Measurements from ENCODE around the gene GTF3C1. TPM values are rescaled to one million over a fixed set of nuclear protein-coding genes. Genes with fewer than 3 reads are reported as not detected.
A peak's percentile ranks its signal among the peaks of the same experiment; 100 is the strongest.

GTF3C1 gene
- total and polyA plus RNA-seq, 10 donors = 28.8 to 68.6 (median 57.1) TPM

DNA sequence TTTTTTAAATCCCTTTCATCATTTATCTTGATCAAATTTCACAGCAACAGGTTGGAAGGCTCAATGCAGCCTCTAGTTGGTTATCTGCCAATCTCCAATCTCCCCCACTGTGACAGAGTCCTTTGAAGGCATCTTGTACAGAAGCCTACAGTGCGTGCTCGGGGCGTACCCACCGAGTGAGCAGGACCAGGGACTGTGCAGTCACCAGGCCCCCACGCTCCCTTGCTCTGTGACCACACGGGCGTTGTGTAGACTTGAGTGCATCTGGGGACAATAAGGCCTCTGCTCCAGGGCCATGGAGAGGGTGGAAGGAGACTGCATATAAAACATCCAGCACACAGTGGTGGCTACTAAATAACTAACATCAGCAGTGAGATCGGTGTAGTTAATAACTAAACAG lies 63.4 kb downstream of the GTF3C1 start:
- no peak for TF ChIP-seq POLR2A (IDR thresholded peaks at IDR 0.05)
- TF ChIP-seq, protein P1, sequence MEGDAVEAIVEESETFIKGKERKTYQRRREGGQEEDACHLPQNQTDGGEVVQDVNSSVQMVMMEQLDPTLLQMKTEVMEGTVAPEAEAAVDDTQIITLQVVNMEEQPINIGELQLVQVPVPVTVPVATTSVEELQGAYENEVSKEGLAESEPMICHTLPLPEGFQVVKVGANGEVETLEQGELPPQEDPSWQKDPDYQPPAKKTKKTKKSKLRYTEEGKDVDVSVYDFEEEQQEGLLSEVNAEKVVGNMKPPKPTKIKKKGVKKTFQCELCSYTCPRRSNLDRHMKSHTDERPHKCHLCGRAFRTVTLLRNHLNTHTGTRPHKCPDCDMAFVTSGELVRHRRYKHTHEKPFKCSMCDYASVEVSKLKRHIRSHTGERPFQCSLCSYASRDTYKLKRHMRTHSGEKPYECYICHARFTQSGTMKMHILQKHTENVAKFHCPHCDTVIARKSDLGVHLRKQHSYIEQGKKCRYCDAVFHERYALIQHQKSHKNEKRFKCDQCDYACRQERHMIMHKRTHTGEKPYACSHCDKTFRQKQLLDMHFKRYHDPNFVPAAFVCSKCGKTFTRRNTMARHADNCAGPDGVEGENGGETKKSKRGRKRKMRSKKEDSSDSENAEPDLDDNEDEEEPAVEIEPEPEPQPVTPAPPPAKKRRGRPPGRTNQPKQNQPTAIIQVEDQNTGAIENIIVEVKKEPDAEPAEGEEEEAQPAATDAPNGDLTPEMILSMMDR (IDR thresholded peaks at IDR 0.05 in 8 of 11, conservative IDR thresholded peaks at IDR 0.05 in 3 of 11) = no peak
- TF ChIP-seq POLR2AphosphoS5 (IDR thresholded peaks at IDR 0.05) = no peak
- intact Hi-C loops (cut with DNase I; ENCODE audit: low total_unique reads) = no loop called here
- no peaks in the 10 kb centered on the region for H3K27me3 ChIP-seq (replicated peaks in 1 of 7)
- no peaks in the 10 kb centered on the region for H3K9me3 ChIP-seq
- H3K4me3 ChIP-seq = no peak overlapping the region
- H3K36me3 ChIP-seq = peaks cover 3 to 100% (median 99%) of the 10 kb centered on the region in 6 donors
- H3K4me1 ChIP-seq = peaks cover 0 to 13% (median 5%) of the 10 kb centered on the region in 6 donors
- peak; percentile 41 for DNase-seq
- WGBS, 5 donors = 87 to 97% (median 92%) methylated on average over 8 of the region's 8 CpGs
- H3K27ac ChIP-seq = no peak overlapping the region

DNA sequence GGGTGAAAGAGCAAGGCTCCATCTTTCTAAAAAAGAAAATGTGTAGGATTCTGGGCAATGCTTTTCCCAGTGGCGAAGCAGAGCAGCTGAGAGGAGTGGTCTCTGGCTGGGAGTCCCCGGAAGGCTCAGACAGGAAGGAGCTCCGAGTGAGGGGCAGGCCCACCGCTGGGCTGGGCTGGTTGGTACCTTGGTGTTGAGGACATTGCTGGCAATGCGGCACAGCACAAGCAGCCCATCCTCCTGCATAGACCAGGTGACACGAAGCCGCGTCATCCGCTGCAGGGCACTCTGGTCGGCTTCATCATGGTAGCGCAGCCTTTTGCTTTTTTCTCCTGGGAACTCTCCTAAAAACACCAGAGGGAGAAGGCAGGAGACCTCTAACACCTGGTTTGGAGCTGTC lies 63.9 kb downstream of the GTF3C1 start:
- Histone ChIP-seq H3K36me3 (peaks cover 3 to 100% (median 100%) of the 10 kb centered on the region in 6 donors), H3K9me3 (no peaks in the 10 kb centered on the region), H3K27ac (no peak overlapping the region), H3K4me1 (peaks cover 0 to 13% (median 5%) of the 10 kb centered on the region in 6 donors), H3K27me3 (replicated peaks in 1 of 7) (no peaks in the 10 kb centered on the region), H3K4me3 (no peak overlapping the region)
- TF ChIP-seq, protein P1 (IDR thresholded peaks at IDR 0.05 in 8 of 11, conservative IDR thresholded peaks at IDR 0.05 in 3 of 11) = no peak
- TF ChIP-seq POLR2AphosphoS5 (IDR thresholded peaks at IDR 0.05) = peak in 1 of 3 donors; percentile 10
- no peak for TF ChIP-seq POLR2A (IDR thresholded peaks at IDR 0.05)
- 94 to 98% (median 96%) methylated on average over 10 to 11 of the region's 11 CpGs for WGBS, 5 donors
- DNase-seq = peak; percentile 45
- intact Hi-C loops (cut with DNase I; ENCODE audit: low total_unique reads) = no loop called here

DNA sequence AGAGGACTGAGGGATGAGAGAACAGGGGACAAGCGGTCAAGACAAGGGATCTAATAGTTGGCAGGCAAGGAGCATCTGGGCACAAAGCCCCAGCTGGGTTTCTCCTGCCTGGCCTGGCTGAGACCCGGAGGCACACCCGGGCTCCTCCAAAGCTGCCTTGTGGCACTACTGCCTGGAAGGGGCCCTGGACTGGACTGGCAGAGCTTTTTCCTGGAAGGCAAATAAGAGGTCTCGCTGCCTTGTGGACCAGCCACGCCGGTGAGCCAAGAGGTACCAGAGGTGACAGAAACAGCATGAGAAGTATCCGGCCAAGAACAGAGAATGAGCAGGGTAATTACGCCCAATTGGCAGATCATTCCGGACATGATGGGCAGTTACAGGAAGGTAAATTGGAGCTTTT lies 64.6 kb downstream of the GTF3C1 start:
- Histone ChIP-seq H3K27ac (no peak overlapping the region), H3K36me3 (peaks cover 3 to 100% (median 99%) of the 10 kb centered on the region in 6 donors), H3K9me3 (no peaks in the 10 kb centered on the region), H3K4me3 (no peak overlapping the region), H3K4me1 (peaks cover 0 to 13% (median 5%) of the 10 kb centered on the region in 6 donors), H3K27me3 (replicated peaks in 1 of 7) (no peaks in the 10 kb centered on the region)
- peak; percentile 56 for DNase-seq
- TF ChIP-seq POLR2A (IDR thresholded peaks at IDR 0.05) = no peak
- 94 to 99% (median 97%) methylated on average over 9 of the region's 9 CpGs for WGBS, 5 donors
- intact Hi-C loops (cut with DNase I; ENCODE audit: low total_unique reads) = no loop called here

DNA sequence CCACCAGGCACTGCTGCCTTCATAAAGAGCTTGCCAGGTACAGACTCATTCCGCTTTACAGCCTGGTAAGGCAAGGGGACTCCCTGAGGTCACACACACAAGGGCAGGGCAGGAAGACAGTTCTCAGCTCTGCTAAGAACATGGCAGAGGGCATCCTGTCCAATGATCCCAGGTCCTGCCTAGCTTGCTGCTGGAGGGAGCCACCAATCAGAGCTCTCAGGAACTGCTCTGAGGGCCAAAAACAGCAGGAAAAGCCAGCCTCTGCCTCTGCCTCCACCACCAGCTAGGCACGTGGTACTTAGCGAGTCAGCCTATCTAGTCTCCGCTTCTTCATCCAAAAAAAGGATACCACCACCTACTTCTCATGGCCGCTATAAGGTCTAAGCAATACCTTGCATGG lies 66.1 kb downstream of the GTF3C1 start:
- H3K36me3 ChIP-seq = peaks cover 3 to 100% (median 96%) of the 10 kb centered on the region in 6 donors
- WGBS, 5 donors = 80 to 95% (median 89%) methylated on average over 5 of the region's 5 CpGs

More for the DNA sequence above, 66.1 kb downstream of the GTF3C1 start:
- Histone ChIP-seq H3K27ac (no peak overlapping the region), H3K4me3 (no peak overlapping the region), H3K9me3 (no peaks in the 10 kb centered on the region), H3K27me3 (replicated peaks in 1 of 7) (no peaks in the 10 kb centered on the region), H3K4me1 (peaks cover 0 to 13% (median 5%) of the 10 kb centered on the region in 6 donors)
- peak; percentile 59 for DNase-seq
- TF ChIP-seq, protein P1 (IDR thresholded peaks at IDR 0.05 in 8 of 11, conservative IDR thresholded peaks at IDR 0.05 in 3 of 11) = no peak
- TF ChIP-seq POLR2AphosphoS5 (IDR thresholded peaks at IDR 0.05) (peak in 2 of 3 donors; percentile 27 to 48), POLR2A (IDR thresholded peaks at IDR 0.05) (no peak)
- intact Hi-C loops (cut with DNase I; ENCODE audit: low total_unique reads) = no loop called here
